Neuronal stem cell (in vitro differentiated cells): ENCODE data around the gene COPS7A.
A peak's percentile ranks its signal among the peaks of the same experiment; 100 is the strongest.

ENCODE experiments used
- DNase-seq: peaks from one replicate; pipeline ENCODE4 v3.0.0-alpha.2; 2013; ENCODE audit warnings: low spot score
- H2AFZ ChIP-seq: one replicate; pipeline ENCODE4 v1.6.1; 2013; ENCODE audit warnings: mild to moderate bottlenecking, low read length, inconsistent platforms
- H2AK5ac ChIP-seq: 2 replicates; pipeline ENCODE4 v1.6.1; 2013; ENCODE audit warnings: low read depth, mild to moderate bottlenecking, inconsistent platforms, low read length, moderate library complexity, mixed read lengths
- H2BK120ac ChIP-seq: 2 replicates; pipeline ENCODE4 v1.6.1; 2013; ENCODE audit warnings: low read depth, mild to moderate bottlenecking, inconsistent platforms, low read length, moderate library complexity, mixed read lengths
- H2BK12ac ChIP-seq: one replicate; pipeline ENCODE4 v1.6.1; 2013; ENCODE audit warnings: low read length, inconsistent platforms
- H2BK15ac ChIP-seq: 2 replicates; pipeline ENCODE4 v1.6.1; 2013; ENCODE audit warnings: mild to moderate bottlenecking, low read length, inconsistent platforms, mixed read lengths
- H2BK5ac ChIP-seq: one replicate; pipeline ENCODE4 v1.6.1; 2013; ENCODE audit warnings: inconsistent platforms, mild to moderate bottlenecking, low read length, moderate library complexity
- H3K14ac ChIP-seq: one replicate; pipeline ENCODE4 v1.6.1; 2013; ENCODE audit warnings: low read length, inconsistent platforms
- H3K18ac ChIP-seq: 2 replicates; pipeline ENCODE4 v1.6.1; 2013; ENCODE audit warnings: low read length, inconsistent platforms
- H3K23ac ChIP-seq: 2 replicates; pipeline ENCODE4 v1.6.1; 2013; ENCODE audit warnings: low read depth, mild to moderate bottlenecking, mixed read lengths, low read length, inconsistent platforms; ENCODE audit not compliant: poor library complexity
- H3K27ac ChIP-seq: replicated peaks from 3 replicates; pipeline ENCODE4 v1.5.1; 2013; ENCODE audit warnings: low read length, inconsistent platforms
- H3K27me3 ChIP-seq, 3 experiments: 2 replicates each; pipeline ENCODE4 v1.6.1; 2013; ENCODE audit warnings: low read length in 3 of 3, mild to moderate bottlenecking in 2 of 3, inconsistent platforms in 1 of 3, low read depth in 1 of 3, mixed read lengths in 1 of 3, moderate library complexity in 1 of 3; ENCODE audit not compliant: control insufficient read depth in 3 of 3, insufficient read depth in 3 of 3
- H3K36me3 ChIP-seq, 2 donors: replicated peaks in 1 of 2; 2 replicates each; pipeline ENCODE4 v1.6.1; 2013; ENCODE audit warnings: low read length in 2 of 2; ENCODE audit not compliant: control insufficient read depth in 2 of 2, insufficient read depth in 2 of 2
- H3K4ac ChIP-seq: 2 replicates; pipeline ENCODE4 v1.6.1; 2013; ENCODE audit warnings: inconsistent platforms, mild to moderate bottlenecking, low read length, moderate library complexity
- H3K4me1 ChIP-seq, 2 donors: 1 replicate in 1 of 2; 2 replicates in 1 of 2; pipeline ENCODE4 v1.6.1; 2013; ENCODE audit warnings: low read length in 2 of 2, low read depth in 1 of 2; ENCODE audit not compliant: control insufficient read depth in 2 of 2, insufficient read depth in 1 of 2
- H3K4me2 ChIP-seq: one replicate; pipeline ENCODE4 v1.6.1; 2013; ENCODE audit warnings: mild to moderate bottlenecking, low read length, inconsistent platforms; ENCODE audit not compliant: insufficient read depth, poor library complexity, severe bottlenecking
- H3K4me3 ChIP-seq, 2 donors: 2 replicates each; pipeline ENCODE4 v1.5.1; 2013; ENCODE audit warnings: low read length in 2 of 2, mild to moderate bottlenecking in 2 of 2, inconsistent platforms in 1 of 2, moderate library complexity in 1 of 2
- H3K79me1 ChIP-seq: one replicate; pipeline ENCODE4 v1.6.1; 2013; ENCODE audit warnings: low read depth, mild to moderate bottlenecking, inconsistent platforms, low read length, moderate library complexity
- H3K9ac ChIP-seq: one replicate; pipeline ENCODE4 v1.6.1; 2013; ENCODE audit warnings: mild to moderate bottlenecking, low read depth, low read length, inconsistent platforms; ENCODE audit not compliant: poor library complexity
- H3K9me3 ChIP-seq, 2 donors: replicated peaks in 1 of 2; 2 replicates each; pipeline versions ENCODE3 to v1.6.1; 2013; ENCODE audit warnings: low read length in 2 of 2, mild to moderate bottlenecking in 2 of 2, inconsistent platforms in 1 of 2, low read depth in 1 of 2, mixed read lengths in 1 of 2, moderate library complexity in 1 of 2; ENCODE audit not compliant: control insufficient read depth in 2 of 2, insufficient read depth in 1 of 2
- H4K8ac ChIP-seq: one replicate; pipeline ENCODE4 v1.6.1; 2013; ENCODE audit warnings: low read depth, mild to moderate bottlenecking, inconsistent platforms, low read length, moderate library complexity
- H4K91ac ChIP-seq: one replicate; pipeline ENCODE4 v1.6.1; 2013; ENCODE audit warnings: low read length, low read depth, mild to moderate bottlenecking, inconsistent platforms; ENCODE audit not compliant: poor library complexity
- WGBS, 2 donors: extraction: QIAGEN DNeasy Blood & Tissue Kit; methylation state at CpG; one replicate each; pipeline ENCODE4 v1.1.7; 2013; ENCODE audit warnings: missing lambda C conversion rate in 2 of 2, mixed read lengths in 1 of 2; ENCODE audit not compliant: insufficient read length in 2 of 2, insufficient replicate concordance in 1 of 2; ENCODE audit errors: extremely low coverage in 2 of 2; 5-methylcytosine and 5-hydroxymethylcytosine counted together

The COPS7A gene

DNA sequence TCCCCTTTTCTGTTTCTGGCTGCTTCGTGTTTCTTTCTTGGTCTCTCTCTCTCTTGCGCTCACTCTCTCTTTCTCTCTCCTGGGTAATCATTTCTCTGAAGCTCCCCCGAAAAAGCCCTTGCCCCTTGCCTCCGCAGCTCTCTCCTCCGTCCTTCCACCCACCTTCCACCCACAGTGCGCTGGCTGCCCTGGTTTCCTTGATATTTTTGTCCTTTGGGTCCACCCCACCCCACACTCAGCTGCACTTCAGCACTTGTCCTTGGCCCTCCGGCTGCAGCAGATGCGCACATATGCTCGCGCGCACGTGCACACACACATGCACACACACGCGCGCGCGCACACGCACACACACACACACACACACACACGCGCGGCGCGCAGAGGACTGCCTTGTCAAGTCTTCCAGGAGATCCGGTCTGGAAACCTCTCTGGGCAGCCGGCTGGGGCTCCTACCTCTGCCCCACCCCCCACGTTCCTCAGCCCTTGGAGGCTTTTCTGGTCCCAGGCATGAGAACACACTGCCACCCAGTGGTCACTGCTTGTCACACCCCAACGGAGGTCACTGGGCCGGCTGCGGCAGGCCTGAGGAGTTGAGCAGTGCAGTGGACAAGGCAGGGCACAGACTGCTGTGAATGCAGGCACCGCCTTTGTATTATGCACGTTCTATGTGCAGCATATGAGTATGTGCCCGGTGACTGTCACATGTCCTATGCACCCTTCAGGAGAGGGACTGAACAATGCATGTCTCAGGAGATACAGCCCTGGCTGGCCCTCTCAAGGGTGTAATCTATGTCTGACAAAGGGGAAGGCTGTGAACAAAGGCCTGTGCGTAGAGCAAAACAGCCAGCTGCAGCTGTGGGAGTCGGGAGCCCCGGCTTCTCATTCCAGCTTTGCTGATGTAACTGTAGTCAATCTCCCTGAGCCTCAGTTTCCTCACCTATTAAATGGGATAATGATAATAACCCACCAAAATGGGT is 55.0 kb downstream of the COPS7A start:
- Histone ChIP-seq H3K9me3 (no peaks in the 10 kb centered on the region), H3K27ac (peak overlapping the region; percentile 69), H3K27me3 (no peaks in the 10 kb centered on the region), H3K4ac (peak overlapping the region; percentile 79), H2BK15ac (peak overlapping the region; percentile 34), H2BK120ac (peak overlapping the region; percentile 72), H3K14ac (peak overlapping the region; percentile 15), H3K79me1 (no peaks in the 10 kb centered on the region), H4K8ac (no peak overlapping the region), H3K36me3 (peaks cover 14 to 36% of the 10 kb centered on the region in 2 donors), H4K91ac (peak overlapping the region; percentile 34), H3K4me2 (peak overlapping the region; percentile 39), H3K4me1 (peaks cover 17 to 27% of the 10 kb centered on the region in 2 donors), H3K9ac (peak overlapping the region; percentile 98), H2AFZ (peak overlapping the region; percentile 81), H3K23ac (peak overlapping the region; percentile 70), H2BK12ac (peak overlapping the region; percentile 95), H3K18ac (peak overlapping the region; percentile 95), H2BK5ac (peak overlapping the region; percentile 2), H3K4me3 (peak overlapping the region; percentile 25 to 68), H2AK5ac (no peak overlapping the region)
- peak; percentile 97 for DNase-seq
- WGBS, 2 donors: no CpG with 5 or more reads among the region's 35 CpGs

DNA sequence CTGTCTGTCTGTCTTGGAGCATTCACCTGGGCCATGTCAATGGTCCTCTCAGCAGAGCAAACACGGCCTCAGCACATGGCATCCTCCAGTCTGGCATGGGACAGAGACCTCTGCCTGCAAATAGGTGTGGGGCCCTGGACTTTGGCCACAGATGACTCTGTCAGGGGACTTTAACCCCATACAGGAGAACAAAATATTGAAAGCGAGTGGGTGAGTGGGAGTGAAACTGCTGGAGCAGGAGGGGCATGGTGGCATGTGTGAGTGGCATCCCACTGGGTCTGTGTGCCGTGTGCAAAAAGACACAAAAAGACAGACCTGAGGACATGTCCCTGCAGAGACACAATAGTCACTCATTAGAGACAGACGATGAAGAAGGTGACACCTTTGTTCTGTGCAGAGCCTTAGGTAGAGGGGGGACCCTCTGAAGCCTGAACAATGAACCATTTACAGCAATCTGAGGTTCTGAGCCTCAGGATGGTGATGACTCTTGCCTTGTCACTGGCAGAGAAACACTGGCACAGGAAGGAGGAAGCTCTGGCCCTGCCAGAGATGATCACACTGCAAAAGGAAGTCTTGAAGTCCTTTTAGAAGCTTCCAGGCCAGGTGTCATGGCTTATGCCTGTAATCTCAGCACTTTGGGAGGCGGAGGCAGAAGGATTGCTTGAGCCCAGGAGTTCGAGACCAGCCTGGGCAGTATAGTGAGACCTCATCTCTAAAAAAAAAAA is 56.0 kb downstream of the COPS7A start:
- Histone ChIP-seq H2BK12ac (peak overlapping the region; percentile 14), H2AFZ (peak overlapping the region; percentile 81), H4K91ac (no peak overlapping the region), H3K9ac (no peak overlapping the region), H3K79me1 (no peaks in the 10 kb centered on the region), H3K9me3 (no peaks in the 10 kb centered on the region), H3K36me3 (peaks cover 10 to 29% of the 10 kb centered on the region in 2 donors), H2BK15ac (peak overlapping the region; percentile 3), H3K18ac (peak overlapping the region; percentile 22), H3K23ac (no peak overlapping the region), H3K4me1 (peaks cover 16 to 27% of the 10 kb centered on the region in 2 donors), H3K4ac (no peak overlapping the region), H4K8ac (no peak overlapping the region), H2BK5ac (no peak overlapping the region), H3K4me2 (no peak overlapping the region), H3K27ac (peak overlapping the region; percentile 69), H3K4me3 (no peak overlapping the region), H3K27me3 (no peaks in the 10 kb centered on the region), H2BK120ac (no peak overlapping the region), H2AK5ac (no peak overlapping the region), H3K14ac (no peak overlapping the region)
- DNase-seq: no peak
- no CpG with 5 or more reads among the region's 6 CpGs for WGBS, 2 donors

DNA sequence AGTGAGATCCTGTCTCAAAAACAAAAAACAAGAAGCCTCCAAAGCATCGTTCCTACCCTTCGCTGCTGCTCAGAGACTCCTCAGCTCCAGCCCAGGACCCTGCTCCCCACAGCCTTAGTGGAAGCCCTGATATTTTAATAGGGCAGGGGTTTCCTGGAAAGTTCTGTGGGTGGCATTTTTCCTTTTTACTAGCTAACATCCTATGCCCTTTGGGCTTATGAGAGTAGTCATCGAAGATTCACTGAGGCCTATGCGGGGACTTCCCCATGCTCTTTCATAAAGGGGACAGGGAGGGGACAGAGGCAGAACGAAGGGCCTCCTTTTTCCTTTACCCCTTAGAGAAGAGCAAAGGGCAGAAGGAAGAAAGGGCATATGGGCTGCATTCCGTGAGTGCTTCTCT is 56.7 kb downstream of the COPS7A start:
- no peak overlapping the region for H3K9ac ChIP-seq
- no peak for DNase-seq
- no peak overlapping the region for H4K91ac ChIP-seq
- H3K14ac ChIP-seq: no peak overlapping the region
- H3K23ac ChIP-seq: no peak overlapping the region
- no peak overlapping the region for H3K4me2 ChIP-seq
- peaks cover 4 to 22% of the 10 kb centered on the region in 2 donors for H3K36me3 ChIP-seq
- H2AK5ac ChIP-seq: no peak overlapping the region
- no peak overlapping the region for H2BK5ac ChIP-seq
- H3K9me3 ChIP-seq: no peaks in the 10 kb centered on the region
- no peaks in the 10 kb centered on the region for H3K27me3 ChIP-seq
- no peak overlapping the region for H2BK120ac ChIP-seq
- no peak overlapping the region for H3K4ac ChIP-seq
- no CpG with 5 or more reads among the region's 6 CpGs for WGBS, 2 donors
- no peak overlapping the region for H3K27ac ChIP-seq
- H4K8ac ChIP-seq: no peak overlapping the region
- H3K79me1 ChIP-seq: no peaks in the 10 kb centered on the region
- peak overlapping the region; percentile 53 for H2BK15ac ChIP-seq
- no peak overlapping the region for H3K18ac ChIP-seq
- peaks cover 16 to 27% of the 10 kb centered on the region in 2 donors for H3K4me1 ChIP-seq
- H2BK12ac ChIP-seq: no peak overlapping the region
- H3K4me3 ChIP-seq: no peak overlapping the region
- H2AFZ ChIP-seq: peak overlapping the region; percentile 62
